Peyer's patch (tissue), 4 donors: ENCODE data around the gene TTC9B. TPM values are rescaled to one million over a fixed set of nuclear protein-coding genes. Genes with fewer than 3 reads are reported as not detected.

ENCODE experiments used
- DNase-seq, 3 donors: peaks; one replicate each; pipeline ENCODE4 v3.0.0-alpha.2; 2017 to 2019
- H3K27ac ChIP-seq, 4 donors: fragments of 200-600 bp; sonication (generic); one replicate each; pipeline ENCODE4 v1.5.1; 2016 to 2019
- H3K27me3 ChIP-seq, 2 donors: fragments of 200-600 bp; sonication (generic); one replicate each; pipeline ENCODE4 v1.5.1; 2019
- H3K36me3 ChIP-seq, 3 donors: fragments of 200-600 bp; sonication (generic); one replicate each; pipeline ENCODE4 v1.5.1; 2016 to 2019
- H3K4me1 ChIP-seq, 4 donors: fragments of 200-600 bp; sonication (generic); one replicate each; pipeline ENCODE4 v1.5.1; 2016 to 2019
- H3K4me3 ChIP-seq, 4 donors: fragments of 200-600 bp; sonication (generic); 1 replicate in 3 of 4; 2 replicates in 1 of 4; pipeline ENCODE4 v1.5.1; 2016 to 2019; ENCODE audit warnings: mild to moderate bottlenecking in 1 of 4
- H3K9me3 ChIP-seq, 4 donors: fragments of 200-600 bp; sonication (generic); one replicate each; pipeline ENCODE4 v1.5.1; 2016 to 2019; ENCODE audit warnings: mild to moderate bottlenecking in 1 of 4
- CTCF ChIP-seq, 6 experiments: fragments of 450-650 bp in 4 of 6; fragments of 200-600 bp in 2 of 6; sonication (generic) in 1 of 6; IDR thresholded peaks; one replicate each; pipeline ENCODE4 v1.5.1; 2017 to 2019; ENCODE audit warnings: antibody characterized with exemption in 6 of 6, mild to moderate bottlenecking in 3 of 6, moderate library complexity in 1 of 6
- POLR2A ChIP-seq, 2 donors: fragments of 450-650 bp; IDR thresholded peaks; one replicate each; pipeline ENCODE4 v1.5.1; 2017; ENCODE audit warnings: antibody characterized with exemption in 2 of 2, mild to moderate bottlenecking in 2 of 2, moderate library complexity in 2 of 2
- total RNA-seq, 4 donors: library from RNA; depleted of rRNA; stranded (reverse); fragments of >200 nt; gene quantifications; one replicate each; pipeline ENCODE4 v1.1.0, GENCODE V29; 2016

Gene TTC9B
- total RNA-seq, 4 donors from 2014 or later, result not detected

GRCh38 chr19:40243181-40243580 is 25.0 kb upstream of the TTC9B start:
- DNase-seq, result no peak

GRCh38 chr19:40242480-40242879 is 24.3 kb upstream of the TTC9B start:
- Histone ChIP-seq H3K36me3 (peaks cover 0 to 52% (median 0%) of the 10 kb centered on the region in 3 donors), H3K27ac (peak overlapping the region in 1 of 4 donors; percentile 19), H3K4me1 (no peaks in the 10 kb centered on the region), H3K9me3 (no peaks in the 10 kb centered on the region), H3K4me3 (no peak overlapping the region), H3K27me3 (no peaks in the 10 kb centered on the region)
- DNase-seq, result no peak
- TF ChIP-seq POLR2A (IDR thresholded peaks at IDR 0.05) (no peak), CTCF (IDR thresholded peaks at IDR 0.05) (no peak)

More at GRCh38 chr19:40243181-40243580, 25.0 kb upstream of the TTC9B start:
- no peak for TF ChIP-seq CTCF (IDR thresholded peaks at IDR 0.05)
- TF ChIP-seq POLR2A (IDR thresholded peaks at IDR 0.05), result no peak
- Histone ChIP-seq H3K4me3 (no peak overlapping the region), H3K4me1 (no peaks in the 10 kb centered on the region), H3K27me3 (no peaks in the 10 kb centered on the region), H3K27ac (no peak overlapping the region), H3K36me3 (peaks cover 0 to 51% (median 0%) of the 10 kb centered on the region in 3 donors), H3K9me3 (no peaks in the 10 kb centered on the region)

GRCh38 chr19:40241809-40242384 is 23.7 kb upstream of the TTC9B start:
- TF ChIP-seq CTCF (IDR thresholded peaks at IDR 0.05) (no peak), POLR2A (IDR thresholded peaks at IDR 0.05) (no peak)
- H3K9me3 ChIP-seq, result no peaks in the 10 kb centered on the region
- H3K4me3 ChIP-seq, result no peak overlapping the region
- no peak for DNase-seq
- no peaks in the 10 kb centered on the region for H3K27me3 ChIP-seq
- H3K36me3 ChIP-seq, result peaks cover 0 to 55% (median 0%) of the 10 kb centered on the region in 3 donors
- H3K4me1 ChIP-seq, result no peaks in the 10 kb centered on the region
- H3K27ac ChIP-seq, result peak overlapping the region in 1 of 4 donors; percentile 19

- no peak overlapping the region for H3K27ac ChIP-seq
- H3K4me3 ChIP-seq, result no peak overlapping the region
- TF ChIP-seq CTCF (IDR thresholded peaks at IDR 0.05), result no peak
- no peaks in the 10 kb centered on the region for H3K4me1 ChIP-seq
- no peak for DNase-seq
- H3K27me3 ChIP-seq, result no peaks in the 10 kb centered on the region
- H3K9me3 ChIP-seq, result no peaks in the 10 kb centered on the region
- H3K36me3 ChIP-seq, result peaks cover 0 to 62% (median 0%) of the 10 kb centered on the region in 3 donors
These were observed 23.1 kb upstream of the TTC9B start for GRCh38 chr19:40241125-40241808.

GRCh38 chr19:40240332-40240731 is 22.1 kb upstream of the TTC9B start:
- Histone ChIP-seq H3K9me3 (no peaks in the 10 kb centered on the region), H3K4me3 (no peak overlapping the region), H3K4me1 (no peaks in the 10 kb centered on the region), H3K27ac (no peak overlapping the region), H3K27me3 (no peaks in the 10 kb centered on the region), H3K36me3 (peaks cover 0 to 71% (median 0%) of the 10 kb centered on the region in 3 donors)
- TF ChIP-seq CTCF (IDR thresholded peaks at IDR 0.05) (no peak), POLR2A (IDR thresholded peaks at IDR 0.05) (no peak)
- DNase-seq, result no peak
